HepG2 (cell line): ENCODE data around the gene SRD5A1.

Experiments used
- BCL6 ChIP-seq: IDR thresholded peaks from 2 replicates; pipeline ENCODE4 v1.6.1; 2016; ENCODE audit warnings: missing genetic modification reagents, missing compliant biosample characterization
- EP300 ChIP-seq, 3 experiments: sonication (generic) in 1 of 3; formaldehyde crosslinking in 1 of 3; IDR thresholded peaks; 2 replicates each; pipeline versions ENCODE4 v1.5.1 to v1.6.1; 2011 to 2020; ENCODE audit warnings: low read depth in 2 of 3, low read length in 2 of 3, borderline replicate concordance in 1 of 3, improper control_type of control experiment in 1 of 3, mild to moderate bottlenecking in 1 of 3, missing genetic modification reagents in 1 of 3, moderate library complexity in 1 of 3
- FOSL1 ChIP-seq: sonication (generic); formaldehyde crosslinking; IDR thresholded peaks from 2 replicates; pipeline ENCODE4 v1.9.0; 2021; ENCODE audit warnings: missing genetic modification reagents, borderline replicate concordance
- HNRNPUL1 ChIP-seq: fragments of 200-400 bp; formaldehyde crosslinking; IDR thresholded peaks from 2 replicates; pipeline ENCODE4 v1.6.1; 2017; ENCODE audit warnings: low read depth, mild to moderate bottlenecking, low read length, moderate library complexity
- ZNF121 ChIP-seq: sonication (generic); formaldehyde crosslinking; IDR thresholded peaks from 2 replicates; pipeline ENCODE4 v1.5.0; 2020; ENCODE audit warnings: mild to moderate bottlenecking, missing genetic modification reagents
- ZNF232 ChIP-seq: sonication (generic); formaldehyde crosslinking; IDR thresholded peaks from 2 replicates; pipeline ENCODE4 v1.4.0; 2020; ENCODE audit warnings: missing genetic modification reagents, borderline replicate concordance
- TF ChIP-seq, protein P1 (sequence below): sonication (generic); formaldehyde crosslinking; IDR thresholded peaks from 2 replicates; pipeline ENCODE4 v1.5.0; 2020; ENCODE audit warnings: mild to moderate bottlenecking, missing genetic modification reagents, moderate library complexity
- TF ChIP-seq, protein P2 (sequence below): IDR thresholded peaks from 2 replicates; pipeline ENCODE4 v1.6.1; 2016
- TF ChIP-seq, protein P3 (sequence below): sonication (generic); formaldehyde crosslinking; IDR thresholded peaks from 2 replicates; pipeline ENCODE4 v1.4.0; 2020; ENCODE audit warnings: mild to moderate bottlenecking, missing genetic modification reagents

DNA sequence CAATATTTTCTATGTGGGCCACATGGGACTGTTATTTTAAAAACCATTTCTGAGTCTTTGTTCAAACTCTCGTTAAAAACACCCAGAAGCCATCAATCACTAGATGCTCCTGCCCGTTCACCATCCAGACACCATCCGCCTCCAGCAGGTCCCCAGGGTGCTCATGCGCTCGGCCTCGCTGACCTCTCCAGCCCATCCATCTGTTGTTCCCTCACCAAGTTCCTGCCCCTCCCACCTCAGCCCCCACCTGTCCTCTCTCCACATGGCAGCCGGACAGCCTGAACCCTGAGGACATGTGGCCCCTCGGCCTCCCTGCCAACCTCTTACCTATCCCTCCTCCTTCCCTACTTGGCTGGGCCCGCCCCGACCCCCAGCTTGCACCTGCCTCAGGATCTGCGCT lies 32.0 kb upstream of the SRD5A1 start:
- TF ChIP-seq, protein P1, sequence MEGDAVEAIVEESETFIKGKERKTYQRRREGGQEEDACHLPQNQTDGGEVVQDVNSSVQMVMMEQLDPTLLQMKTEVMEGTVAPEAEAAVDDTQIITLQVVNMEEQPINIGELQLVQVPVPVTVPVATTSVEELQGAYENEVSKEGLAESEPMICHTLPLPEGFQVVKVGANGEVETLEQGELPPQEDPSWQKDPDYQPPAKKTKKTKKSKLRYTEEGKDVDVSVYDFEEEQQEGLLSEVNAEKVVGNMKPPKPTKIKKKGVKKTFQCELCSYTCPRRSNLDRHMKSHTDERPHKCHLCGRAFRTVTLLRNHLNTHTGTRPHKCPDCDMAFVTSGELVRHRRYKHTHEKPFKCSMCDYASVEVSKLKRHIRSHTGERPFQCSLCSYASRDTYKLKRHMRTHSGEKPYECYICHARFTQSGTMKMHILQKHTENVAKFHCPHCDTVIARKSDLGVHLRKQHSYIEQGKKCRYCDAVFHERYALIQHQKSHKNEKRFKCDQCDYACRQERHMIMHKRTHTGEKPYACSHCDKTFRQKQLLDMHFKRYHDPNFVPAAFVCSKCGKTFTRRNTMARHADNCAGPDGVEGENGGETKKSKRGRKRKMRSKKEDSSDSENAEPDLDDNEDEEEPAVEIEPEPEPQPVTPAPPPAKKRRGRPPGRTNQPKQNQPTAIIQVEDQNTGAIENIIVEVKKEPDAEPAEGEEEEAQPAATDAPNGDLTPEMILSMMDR (CRISPR knock-in tag), result no peak
- TF ChIP-seq ZNF232 (CRISPR knock-in tag) (no peak), BCL6 (no peak), HNRNPUL1 (no peak), FOSL1 (CRISPR knock-in tag) (no peak), EP300 (IDR thresholded peaks at IDR 0.05; ENCODE audit: low read depth in 2 of 2, low read length in 2 of 2) (no peak), EP300 (CRISPR knock-in tag; IDR thresholded peaks at IDR 0.05; ENCODE audit: borderline replicate concordance) (no peak), ZNF121 (no peak)
- TF ChIP-seq, protein P2, sequence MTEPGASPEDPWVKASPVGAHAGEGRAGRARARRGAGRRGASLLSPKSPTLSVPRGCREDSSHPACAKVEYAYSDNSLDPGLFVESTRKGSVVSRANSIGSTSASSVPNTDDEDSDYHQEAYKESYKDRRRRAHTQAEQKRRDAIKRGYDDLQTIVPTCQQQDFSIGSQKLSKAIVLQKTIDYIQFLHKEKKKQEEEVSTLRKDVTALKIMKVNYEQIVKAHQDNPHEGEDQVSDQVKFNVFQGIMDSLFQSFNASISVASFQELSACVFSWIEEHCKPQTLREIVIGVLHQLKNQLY (CRISPR knock-in tag), result no peak
- TF ChIP-seq, protein P3, sequence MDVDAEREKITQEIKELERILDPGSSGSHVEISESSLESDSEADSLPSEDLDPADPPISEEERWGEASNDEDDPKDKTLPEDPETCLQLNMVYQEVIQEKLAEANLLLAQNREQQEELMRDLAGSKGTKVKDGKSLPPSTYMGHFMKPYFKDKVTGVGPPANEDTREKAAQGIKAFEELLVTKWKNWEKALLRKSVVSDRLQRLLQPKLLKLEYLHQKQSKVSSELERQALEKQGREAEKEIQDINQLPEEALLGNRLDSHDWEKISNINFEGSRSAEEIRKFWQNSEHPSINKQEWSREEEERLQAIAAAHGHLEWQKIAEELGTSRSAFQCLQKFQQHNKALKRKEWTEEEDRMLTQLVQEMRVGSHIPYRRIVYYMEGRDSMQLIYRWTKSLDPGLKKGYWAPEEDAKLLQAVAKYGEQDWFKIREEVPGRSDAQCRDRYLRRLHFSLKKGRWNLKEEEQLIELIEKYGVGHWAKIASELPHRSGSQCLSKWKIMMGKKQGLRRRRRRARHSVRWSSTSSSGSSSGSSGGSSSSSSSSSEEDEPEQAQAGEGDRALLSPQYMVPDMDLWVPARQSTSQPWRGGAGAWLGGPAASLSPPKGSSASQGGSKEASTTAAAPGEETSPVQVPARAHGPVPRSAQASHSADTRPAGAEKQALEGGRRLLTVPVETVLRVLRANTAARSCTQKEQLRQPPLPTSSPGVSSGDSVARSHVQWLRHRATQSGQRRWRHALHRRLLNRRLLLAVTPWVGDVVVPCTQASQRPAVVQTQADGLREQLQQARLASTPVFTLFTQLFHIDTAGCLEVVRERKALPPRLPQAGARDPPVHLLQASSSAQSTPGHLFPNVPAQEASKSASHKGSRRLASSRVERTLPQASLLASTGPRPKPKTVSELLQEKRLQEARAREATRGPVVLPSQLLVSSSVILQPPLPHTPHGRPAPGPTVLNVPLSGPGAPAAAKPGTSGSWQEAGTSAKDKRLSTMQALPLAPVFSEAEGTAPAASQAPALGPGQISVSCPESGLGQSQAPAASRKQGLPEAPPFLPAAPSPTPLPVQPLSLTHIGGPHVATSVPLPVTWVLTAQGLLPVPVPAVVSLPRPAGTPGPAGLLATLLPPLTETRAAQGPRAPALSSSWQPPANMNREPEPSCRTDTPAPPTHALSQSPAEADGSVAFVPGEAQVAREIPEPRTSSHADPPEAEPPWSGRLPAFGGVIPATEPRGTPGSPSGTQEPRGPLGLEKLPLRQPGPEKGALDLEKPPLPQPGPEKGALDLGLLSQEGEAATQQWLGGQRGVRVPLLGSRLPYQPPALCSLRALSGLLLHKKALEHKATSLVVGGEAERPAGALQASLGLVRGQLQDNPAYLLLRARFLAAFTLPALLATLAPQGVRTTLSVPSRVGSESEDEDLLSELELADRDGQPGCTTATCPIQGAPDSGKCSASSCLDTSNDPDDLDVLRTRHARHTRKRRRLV (CRISPR knock-in tag), result no peak
